GM15510 (cell line): ENCODE measurements around the gene SLC25A28.

ENCODE experiments used
- POLR2A ChIP-seq: IDR thresholded peaks from 3 replicates; pipeline ENCODE4 v1.6.1; 2011; ENCODE audit warnings: borderline replicate concordance; ENCODE audit not compliant: insufficient read length; ENCODE audit errors: extremely low read depth

Gene SLC25A28

DNA sequence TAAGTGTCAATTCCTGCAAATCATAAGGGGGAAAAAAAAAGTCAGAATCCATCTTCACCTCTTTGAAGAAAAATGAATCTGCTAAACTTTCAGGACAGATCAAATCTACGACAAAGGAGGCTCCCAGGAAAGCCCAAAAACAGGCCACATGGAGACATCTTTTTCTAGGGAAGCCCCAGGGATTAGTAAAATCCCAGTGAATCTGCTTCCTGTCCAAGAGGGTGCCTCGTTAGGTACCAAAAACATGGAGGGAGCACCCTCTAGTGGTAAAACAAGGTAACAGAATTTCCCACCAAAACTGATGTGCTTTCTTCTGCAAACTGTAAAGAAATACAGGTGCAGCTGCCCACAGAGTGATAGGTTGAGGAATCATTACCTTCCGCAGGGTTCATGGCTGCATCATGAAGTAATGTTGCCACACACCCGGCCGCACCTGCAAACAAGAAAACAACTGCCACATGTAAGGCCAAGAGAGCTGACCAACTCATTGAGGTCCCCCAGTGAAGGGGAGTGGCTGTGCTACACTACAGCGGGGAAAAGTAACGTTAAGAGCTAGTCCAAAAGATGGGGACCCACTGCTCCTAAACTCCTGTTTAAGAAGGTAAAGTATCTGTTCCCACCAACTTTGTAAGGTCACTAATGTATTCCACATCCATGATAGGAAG, 7.9 kb downstream of the SLC25A28 start:
- TF ChIP-seq POLR2A = no peak

DNA sequence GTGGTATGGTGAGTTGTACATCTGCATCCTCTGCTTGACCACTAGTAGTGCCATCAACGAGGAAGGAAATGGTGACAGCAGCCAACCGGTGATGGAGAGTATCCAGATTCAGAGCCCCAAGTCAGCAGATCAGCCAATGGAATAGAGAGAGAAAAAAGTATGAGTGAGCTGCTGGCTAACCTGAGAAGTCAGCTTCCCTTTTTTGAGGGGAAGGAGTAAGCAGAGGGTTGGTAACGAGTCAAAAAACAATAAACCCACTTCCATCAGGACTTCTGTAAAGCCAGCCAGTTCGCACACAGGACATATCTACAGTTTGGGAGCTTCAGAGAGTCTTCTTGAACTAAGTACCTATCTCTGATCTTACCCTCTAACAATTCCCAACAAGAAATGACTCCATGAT, 8.9 kb downstream of the SLC25A28 start:
- no peak for TF ChIP-seq POLR2A

DNA sequence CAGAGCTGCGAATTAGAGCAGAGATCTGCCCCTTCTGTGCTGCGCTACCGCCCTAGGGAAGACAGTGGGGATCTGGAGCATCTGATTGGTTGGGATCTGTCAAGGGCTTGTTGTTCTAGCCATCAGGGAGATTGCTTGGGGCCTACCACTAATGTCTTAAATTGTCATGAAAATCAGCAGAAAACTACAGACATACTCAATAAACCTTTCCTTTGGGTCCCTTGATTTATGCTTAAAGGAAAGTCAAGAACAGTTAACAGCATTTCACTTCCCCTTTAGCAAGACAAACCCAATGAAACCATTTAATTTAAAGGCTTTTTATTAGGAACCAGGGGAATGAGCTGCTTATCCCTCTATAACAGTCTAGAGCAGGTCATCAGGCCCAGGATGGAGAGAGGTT, 10.0 kb downstream of the SLC25A28 start:
- TF ChIP-seq POLR2A = no peak

DNA sequence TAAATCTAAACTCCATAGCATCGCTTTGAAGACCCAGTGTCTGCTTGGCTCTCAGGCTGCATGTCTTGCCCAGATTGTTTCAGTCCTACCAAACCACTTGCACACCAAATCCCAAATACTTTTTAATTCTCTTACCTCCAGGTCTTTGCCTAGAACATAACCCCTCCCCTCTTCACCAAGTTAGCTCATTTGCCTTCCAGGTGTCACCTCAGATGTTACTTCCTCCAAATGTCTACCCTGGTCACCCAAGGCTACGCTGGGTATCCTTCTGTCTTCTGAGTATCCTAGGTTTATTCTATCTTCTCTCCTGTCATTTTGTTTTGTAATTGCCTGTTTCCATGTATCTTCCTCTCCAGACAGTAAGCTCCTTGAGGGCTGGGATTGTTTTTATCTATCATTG, 11.1 kb downstream of the SLC25A28 start:
- TF ChIP-seq POLR2A = no peak

DNA sequence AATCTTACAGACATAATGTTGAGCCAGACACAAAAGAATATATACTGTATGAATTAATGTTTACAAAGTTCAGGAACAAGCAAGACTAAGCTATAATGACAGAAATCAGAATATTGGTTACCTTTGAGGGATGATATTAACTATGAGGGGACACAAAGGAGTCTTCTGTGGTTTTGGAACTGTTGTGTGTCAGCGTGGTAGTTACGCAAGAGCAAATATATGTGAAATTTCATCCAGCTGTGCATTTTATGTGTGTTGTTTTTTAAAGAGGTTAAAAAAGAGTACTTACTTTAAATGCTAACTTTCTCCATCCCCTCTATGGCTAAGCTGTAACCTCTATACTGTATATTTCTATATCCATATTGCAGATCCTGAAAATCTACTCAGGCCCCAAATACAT, 14.9 kb downstream of the SLC25A28 start:
- no peak for TF ChIP-seq POLR2A

DNA sequence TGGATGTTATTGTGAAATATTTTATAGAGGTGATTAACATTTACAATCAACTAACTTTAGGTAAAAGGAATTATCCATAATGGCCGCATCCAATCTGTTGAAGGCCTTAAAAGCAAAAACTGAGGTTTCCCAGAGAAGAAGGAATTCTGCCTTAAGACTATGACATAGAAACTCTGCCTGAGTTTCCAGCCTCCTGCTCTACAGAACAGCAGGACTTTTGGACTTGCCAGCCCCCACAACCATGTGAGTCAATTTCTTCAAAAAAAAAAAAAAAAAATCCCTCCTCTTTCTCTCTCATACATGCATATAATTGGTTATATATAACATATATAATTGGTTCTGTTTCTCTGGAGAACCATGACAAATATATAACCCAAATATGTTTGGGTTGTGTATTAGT, 15.4 kb downstream of the SLC25A28 start:
- no peak for TF ChIP-seq POLR2A

DNA sequence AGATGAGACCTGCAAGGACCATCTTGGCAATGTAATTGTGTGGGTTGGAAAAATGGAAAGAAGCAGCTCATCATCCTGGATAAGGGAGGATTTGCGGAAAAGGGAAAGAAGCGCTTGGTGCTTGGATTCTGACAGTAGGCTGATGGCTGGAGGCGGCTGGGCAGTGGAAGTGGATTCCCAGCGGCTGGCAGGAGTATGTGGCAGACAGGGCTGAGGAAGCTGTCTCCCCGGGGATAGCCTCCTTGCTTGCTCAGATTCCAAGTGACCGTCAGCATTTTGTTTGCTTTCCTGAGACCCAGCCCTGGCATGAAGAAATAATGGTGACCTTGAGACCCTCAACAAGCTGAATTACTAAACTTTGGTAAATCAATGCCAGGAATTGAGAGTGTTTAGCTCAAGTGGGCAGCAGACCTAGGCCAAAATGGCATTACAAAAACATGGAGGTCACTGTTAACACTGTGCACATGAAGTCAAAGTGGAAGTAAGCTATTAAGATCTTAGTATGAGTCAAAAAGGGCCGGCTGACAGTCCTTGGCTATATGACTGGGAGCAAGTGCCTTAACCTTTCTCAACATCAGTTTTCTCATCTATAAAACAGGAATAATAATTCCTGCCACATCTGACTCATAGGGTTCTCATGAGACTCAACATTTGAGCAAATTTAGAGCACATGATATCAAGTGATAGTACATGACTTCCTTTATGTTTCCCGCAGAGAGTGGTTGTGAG, 21.3 kb downstream of the SLC25A28 start:
- TF ChIP-seq POLR2A = no peak

DNA sequence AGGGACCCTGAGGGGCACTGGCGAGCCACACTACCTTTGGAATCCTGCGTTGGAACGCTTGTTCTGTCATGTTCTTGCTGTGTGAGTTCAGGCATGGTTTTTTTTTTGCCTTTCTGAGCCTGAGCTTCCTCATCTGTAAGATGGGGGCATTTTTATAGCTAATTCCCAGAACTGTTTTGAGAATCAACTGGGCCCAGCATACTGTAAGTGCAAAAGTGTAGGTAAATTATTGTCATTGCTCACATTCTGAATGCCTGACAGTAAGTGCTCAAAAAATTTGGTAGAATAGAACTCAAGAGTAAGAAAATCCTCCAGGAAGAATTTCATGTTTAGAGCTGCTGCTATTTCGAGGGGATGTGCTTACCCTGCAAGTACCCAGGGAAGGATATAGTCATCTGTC, 22.2 kb downstream of the SLC25A28 start:
- no peak for TF ChIP-seq POLR2A

DNA sequence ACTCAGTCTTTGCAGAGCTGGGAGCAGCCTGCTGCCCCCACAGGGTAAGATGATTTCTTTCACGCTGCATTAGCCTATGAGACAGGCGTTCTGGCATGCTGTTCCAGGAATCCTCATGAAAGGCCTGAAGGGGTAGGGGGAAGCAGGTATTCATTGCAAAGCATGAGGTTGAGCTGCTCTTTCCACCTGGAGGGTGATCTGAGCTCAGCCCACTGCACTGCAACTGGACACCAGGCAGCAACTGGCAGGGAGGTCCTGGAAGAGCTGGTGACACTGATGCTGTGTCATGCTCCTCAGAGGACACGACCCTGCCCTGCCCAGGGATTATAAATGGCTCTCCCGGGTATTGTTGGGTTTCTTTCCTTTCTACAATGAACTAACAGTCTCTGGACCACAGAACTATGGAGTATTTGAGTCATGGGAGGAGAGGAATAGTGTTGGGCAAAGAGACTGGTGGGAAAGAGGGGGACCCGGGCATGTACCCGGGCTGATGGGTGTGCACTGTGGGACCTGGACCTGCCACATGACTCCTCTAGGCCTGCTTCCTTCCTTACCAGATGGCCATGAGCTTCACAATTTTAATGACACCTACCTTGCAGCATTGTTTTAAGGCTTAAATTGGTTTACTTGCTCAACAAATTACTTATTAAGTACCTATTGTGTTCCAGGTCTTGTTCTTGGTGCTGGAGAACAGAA, 24.3 kb downstream of the SLC25A28 start:
- TF ChIP-seq POLR2A = no peak

DNA sequence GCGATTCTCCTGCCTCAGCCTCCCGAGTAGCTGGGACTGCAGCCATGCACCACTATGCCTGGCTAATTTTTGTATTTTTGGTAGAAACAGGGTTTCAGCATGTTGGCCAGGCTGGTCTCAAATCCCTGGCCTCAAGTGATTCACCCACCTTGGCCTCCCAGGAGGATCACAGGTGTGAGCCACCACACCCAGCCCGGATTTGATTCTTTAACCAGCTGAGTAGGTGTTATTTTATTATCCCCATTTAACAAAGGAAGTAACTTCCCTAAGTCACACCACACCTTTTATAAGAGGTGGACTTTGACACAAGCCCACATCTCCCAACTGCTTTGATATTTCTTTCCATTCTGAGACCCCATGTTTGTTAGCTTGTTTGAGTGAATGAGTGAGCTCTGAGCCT, 25.0 kb downstream of the SLC25A28 start:
- no peak for TF ChIP-seq POLR2A

DNA sequence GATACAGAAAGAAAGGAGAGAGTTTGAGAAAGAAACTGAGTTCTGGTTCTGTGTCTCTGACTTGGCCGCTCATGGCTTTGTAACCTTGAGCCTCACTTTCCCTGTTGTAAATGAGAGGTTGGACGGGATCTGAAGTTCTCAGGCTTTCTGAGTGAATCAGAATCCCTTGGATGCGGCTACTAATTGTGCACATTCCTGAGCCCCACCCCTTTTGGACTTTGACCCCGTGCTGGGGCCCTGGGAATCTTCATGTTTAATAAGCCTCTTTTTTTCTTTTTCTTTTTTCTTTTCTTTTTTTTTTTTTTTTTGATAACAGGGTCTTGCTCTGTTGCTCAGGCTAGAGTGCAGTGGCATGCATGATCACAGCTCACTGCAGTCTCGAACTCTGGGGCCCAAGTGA, 26.9 kb downstream of the SLC25A28 start:
- no peak for TF ChIP-seq POLR2A

DNA sequence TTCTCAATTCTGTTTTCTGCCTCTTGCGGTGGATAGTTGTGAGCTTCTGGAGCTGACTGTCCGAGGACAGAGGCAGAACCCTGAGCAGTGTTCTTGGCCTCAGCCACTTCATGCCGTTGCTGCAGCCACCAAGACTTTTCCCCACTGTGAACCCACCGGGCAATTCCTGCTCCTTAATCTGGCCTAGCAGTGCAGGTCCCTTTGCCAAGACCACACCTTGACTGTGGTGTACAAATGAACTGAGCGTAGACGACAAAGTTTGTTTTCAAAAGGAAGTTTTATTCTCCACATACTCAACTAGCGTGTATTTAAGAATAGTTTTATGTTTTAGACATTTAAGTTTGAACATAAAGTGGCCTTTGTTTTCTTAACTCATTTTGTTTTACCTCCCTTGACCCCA, 29.4 kb downstream of the SLC25A28 start:
- no peak for TF ChIP-seq POLR2A

DNA sequence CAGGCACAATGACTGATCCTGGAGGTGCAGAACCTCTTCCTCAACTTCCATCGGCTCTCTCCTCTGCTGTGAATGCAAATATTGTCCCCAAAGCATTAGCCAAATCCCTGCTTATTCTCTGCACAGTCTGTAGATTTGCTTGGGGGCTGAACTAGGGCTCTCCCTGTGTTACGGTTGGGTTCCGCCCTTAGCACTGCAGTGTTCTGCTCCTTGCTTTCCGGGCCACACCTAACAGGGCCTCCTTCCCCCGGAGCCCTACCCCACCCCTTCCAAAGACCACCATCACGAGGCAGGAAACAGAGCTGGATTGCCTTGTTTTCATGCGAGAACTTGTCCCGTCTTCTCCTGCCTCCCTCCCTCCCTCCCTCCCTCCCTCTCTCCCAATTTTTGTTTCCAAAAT, 36.6 kb downstream of the SLC25A28 start:
- TF ChIP-seq POLR2A = no peak

DNA sequence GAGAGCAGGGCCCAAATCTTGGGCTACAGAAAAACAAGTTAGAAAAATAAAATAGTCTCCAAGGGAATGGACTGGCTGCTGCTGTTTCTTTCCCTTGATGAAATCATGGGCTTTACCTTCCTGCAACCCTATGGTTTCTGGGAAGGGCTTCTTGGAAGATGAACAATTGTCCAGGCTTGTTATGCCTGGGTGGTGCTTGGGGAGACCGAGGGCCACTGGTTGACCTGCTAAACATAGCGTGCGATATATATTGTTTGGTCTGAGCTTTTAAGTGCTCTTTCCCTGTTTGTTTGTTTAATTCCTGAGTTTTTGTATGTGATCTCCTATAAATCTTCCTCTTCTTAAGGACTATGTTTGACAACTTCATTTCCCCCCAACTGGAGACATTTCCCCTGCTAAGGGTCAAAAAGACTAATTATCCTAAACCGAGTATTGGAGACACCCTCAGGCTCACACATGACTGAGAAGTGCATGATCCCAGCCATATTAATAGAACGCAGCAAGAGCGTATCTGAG, 37.9 kb downstream of the SLC25A28 start:
- no peak for TF ChIP-seq POLR2A

DNA sequence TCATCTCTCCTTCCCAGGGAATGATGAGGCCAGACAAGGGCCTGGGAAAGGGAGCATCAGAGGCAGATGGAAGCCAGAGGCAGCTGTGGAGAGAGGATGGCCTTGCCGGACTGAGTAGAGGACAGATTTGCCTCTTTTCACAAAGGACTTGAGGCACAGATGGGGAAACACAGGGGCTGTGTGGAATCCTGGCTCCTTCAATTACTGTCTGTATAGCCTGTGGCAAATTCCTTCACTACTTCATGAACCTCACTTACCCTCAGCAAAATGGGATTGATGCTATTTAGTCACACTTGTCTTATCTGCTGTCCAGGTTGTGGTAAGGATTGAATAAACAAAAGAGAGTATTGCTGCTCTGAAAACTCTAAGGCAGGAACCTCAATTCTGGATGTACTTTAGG, 40.3 kb downstream of the SLC25A28 start:
- no peak for TF ChIP-seq POLR2A
